HG03159 (cell line): ENCODE data around the gene USP27X.

Source experiments
- ATAC-seq: cut with Tn5 transposase; IDR thresholded peaks from one replicate; pipeline ENCODE4 v1.9.1; 2021; ENCODE audit warnings: mild to moderate bottlenecking, moderate library complexity; ENCODE audit not compliant: unreplicated experiment

Gene USP27X

GRCh38 chrX:49878834-49879655, at the start of gene USP27X:
Gene USP27X (plus strand): TSS chrX:49879484. CDS start chrX:49880308, 824 bp downstream.
- ATAC-seq: peak; percentile 83

GRCh38 chrX:49838374-49838773, 40.9 kb upstream of the USP27X start:
- peak; percentile 58 for ATAC-seq

GRCh38 chrX:49840679-49841078, 38.6 kb upstream of the USP27X start:
- ATAC-seq: no peak

- ATAC-seq: no peak
These were observed 36.7 kb upstream of the USP27X start for GRCh38 chrX:49842621-49843020.

GRCh38 chrX:49844611-49845010, 34.7 kb upstream of the USP27X start:
- ATAC-seq: no peak

GRCh38 chrX:49845701-49846403, 33.4 kb upstream of the USP27X start:
- ATAC-seq: no peak

GRCh38 chrX:49846522-49846921, 32.8 kb upstream of the USP27X start:
- no peak for ATAC-seq

- no peak for ATAC-seq
These were observed 31.0 kb upstream of the USP27X start for GRCh38 chrX:49848275-49848674.

- no peak for ATAC-seq
These were observed 29.3 kb upstream of the USP27X start for GRCh38 chrX:49850028-49850427.

- ATAC-seq: no peak
These were observed 25.6 kb upstream of the USP27X start for GRCh38 chrX:49853661-49854060.

- ATAC-seq: no peak
These were observed 22.5 kb upstream of the USP27X start for GRCh38 chrX:49856819-49857218.

- no peak for ATAC-seq
These were observed 20.9 kb upstream of the USP27X start for GRCh38 chrX:49858341-49858740.

GRCh38 chrX:49859491-49859890, 19.8 kb upstream of the USP27X start:
- ATAC-seq: no peak

GRCh38 chrX:49860867-49861535, 18.3 kb upstream of the USP27X start:
- ATAC-seq: no peak

- ATAC-seq: no peak
These were observed 17.2 kb upstream of the USP27X start for GRCh38 chrX:49862093-49862492.

GRCh38 chrX:49868739-49869138, 10.5 kb upstream of the USP27X start:
- ATAC-seq: no peak

GRCh38 chrX:49876750-49877149, 2.5 kb upstream of the USP27X start:
- ATAC-seq: no peak

- ATAC-seq: no peak
These were observed 1.7 kb upstream of the USP27X start for GRCh38 chrX:49877397-49878101.

GRCh38 chrX:49878128-49878833, 1.0 kb upstream of the USP27X start:
- no peak for ATAC-seq

- peak; percentile 4 for ATAC-seq
These were observed 483 bp downstream of the USP27X start for GRCh38 chrX:49879656-49880277.
